ENCODE measurements around the gene SLC35F2. TPM values are rescaled to one million over a fixed set of nuclear protein-coding genes. Genes with fewer than 3 reads are reported as not detected.

Gene SLC35F2
- total and polyA plus RNA-seq, 2 of the 13 experiments (the other 11 are each of a cell fraction or from before 2014, with no cell fraction given) = 5.8 to 20.3 TPM

DNA sequence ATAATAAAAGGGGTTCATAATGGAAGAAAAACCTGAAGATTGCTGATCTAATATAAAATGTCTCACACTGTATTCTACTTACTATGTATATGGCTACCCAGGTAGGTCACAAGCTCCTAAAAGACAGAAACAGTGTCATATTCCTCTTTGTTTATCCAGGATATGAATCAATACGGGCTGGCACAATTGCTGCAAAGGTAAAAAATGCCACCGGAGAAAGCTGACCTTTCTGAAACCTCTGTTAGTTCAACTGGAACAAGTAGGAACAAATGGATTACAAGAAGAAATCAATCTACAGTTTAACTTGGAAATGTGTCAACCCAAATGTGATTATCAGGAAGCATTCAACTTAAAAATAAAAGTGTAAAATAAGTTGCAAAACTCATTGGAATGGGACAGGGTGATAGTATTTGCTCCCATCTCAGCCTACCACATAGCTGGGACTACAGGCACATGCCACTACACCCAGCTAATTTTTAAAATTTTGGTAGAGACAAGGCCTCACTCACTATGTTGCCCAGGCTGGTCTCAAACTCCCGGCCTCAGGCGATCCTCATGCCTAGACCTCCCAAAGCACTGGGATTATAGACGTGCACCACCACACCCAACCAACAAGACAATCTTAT lies 27.6 kb downstream of the SLC35F2 start (continued):
- TF ChIP-seq, protein P1, sequence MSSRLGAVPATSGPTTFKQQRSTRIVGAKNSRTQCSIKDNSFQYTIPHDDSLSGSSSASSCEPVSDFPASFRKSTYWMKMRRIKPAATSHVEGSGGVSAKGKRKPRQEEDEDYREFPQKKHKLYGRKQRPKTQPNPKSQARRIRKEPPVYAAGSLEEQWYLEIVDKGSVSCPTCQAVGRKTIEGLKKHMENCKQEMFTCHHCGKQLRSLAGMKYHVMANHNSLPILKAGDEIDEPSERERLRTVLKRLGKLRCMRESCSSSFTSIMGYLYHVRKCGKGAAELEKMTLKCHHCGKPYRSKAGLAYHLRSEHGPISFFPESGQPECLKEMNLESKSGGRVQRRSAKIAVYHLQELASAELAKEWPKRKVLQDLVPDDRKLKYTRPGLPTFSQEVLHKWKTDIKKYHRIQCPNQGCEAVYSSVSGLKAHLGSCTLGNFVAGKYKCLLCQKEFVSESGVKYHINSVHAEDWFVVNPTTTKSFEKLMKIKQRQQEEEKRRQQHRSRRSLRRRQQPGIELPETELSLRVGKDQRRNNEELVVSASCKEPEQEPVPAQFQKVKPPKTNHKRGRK (CRISPR knock-in tag; IDR thresholded peaks at IDR 0.05) = no peak

DNA sequence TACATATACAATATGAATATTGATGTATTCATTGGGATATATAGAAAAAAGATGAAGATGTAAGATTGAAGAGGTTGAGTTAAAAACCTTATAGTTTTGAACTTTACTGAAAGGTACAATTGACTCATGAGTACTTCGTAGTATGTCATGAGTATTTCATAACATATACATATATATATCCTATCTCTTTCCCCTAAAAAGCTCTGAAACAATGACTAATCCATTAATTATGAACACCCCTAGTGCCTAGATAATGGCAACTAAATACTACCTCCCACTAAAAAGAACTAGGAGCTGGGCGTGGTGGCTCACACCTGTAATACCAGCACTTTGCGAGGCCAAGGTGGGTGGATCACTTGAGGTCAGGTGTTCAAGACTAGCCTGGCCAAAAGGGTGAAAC lies 31.5 kb downstream of the SLC35F2 start:
- Histone ChIP-seq H2AFZ (ENCODE audit: low read length) (no peak overlapping the region), H3K9ac (ENCODE audit: insufficient read depth, low read depth, low read length) (no peak overlapping the region), H3K36me3 (replicated peaks in 1 of 2; ENCODE audit: control insufficient read depth in 1 of 2, insufficient read depth in 2 of 2, low read length in 2 of 2) (no peaks in the 10 kb centered on the region), H3K79me2 (ENCODE audit: insufficient read depth, low read length) (no peaks in the 10 kb centered on the region), H3K4me1 (ENCODE audit: insufficient read depth, low read length) (no peaks in the 10 kb centered on the region), H3K27me3 (ENCODE audit: control insufficient read depth in 1 of 2, insufficient read depth in 2 of 2, low read length in 2 of 2) (no peaks in the 10 kb centered on the region), H3K4me2 (ENCODE audit: low read depth, low read length) (no peak overlapping the region), H4K20me1 (ENCODE audit: insufficient read depth, low read length) (no peaks in the 10 kb centered on the region), H3K4me3 (replicated peaks in 1 of 3; ENCODE audit: insufficient read depth in 1 of 3, low read depth in 2 of 3, low read length in 3 of 3) (no peak overlapping the region), H3K27ac (ENCODE audit: extremely low read length, insufficient read depth, low read length) (no peak overlapping the region), H3K9me3 (ENCODE audit: low read length) (no peaks in the 10 kb centered on the region)
- no peak for ATAC-seq
- no peak for FAIRE-seq
- ChIA-PET CTCF (ENCODE audit: low intra/inter-chr PET ratio, low total read pairs) (no interaction called here), POLR2A (no interaction called here)
- TF ChIP-seq ZNF3 (CRISPR knock-in tag; IDR thresholded peaks at IDR 0.05) (no peak), MTF2 (CRISPR knock-in tag; IDR thresholded peaks at IDR 0.05; ENCODE audit: borderline replicate concordance) (no peak), ZNF484 (CRISPR knock-in tag; IDR thresholded peaks at IDR 0.05; ENCODE audit: borderline replicate concordance, low read depth) (no peak), ZNF775 (CRISPR knock-in tag; IDR thresholded peaks at IDR 0.05; ENCODE audit: borderline replicate concordance) (no peak), KAT7 (CRISPR knock-in tag; IDR thresholded peaks at IDR 0.05; ENCODE audit: borderline replicate concordance) (no peak), SALL1 (CRISPR knock-in tag; IDR thresholded peaks at IDR 0.05) (no peak), MBNL3 (CRISPR knock-in tag; conservative IDR thresholded peaks at IDR 0.05) (no peak), ZNF678 (CRISPR knock-in tag; IDR thresholded peaks at IDR 0.05) (no peak), POLR2AphosphoS2 (IDR thresholded peaks at IDR 0.05; ENCODE audit: low read depth, low read length) (no peak), ZNF317 (CRISPR knock-in tag; IDR thresholded peaks at IDR 0.05) (no peak), ZNF629 (CRISPR knock-in tag; conservative IDR thresholded peaks at IDR 0.05) (no peak), ZNF816 (CRISPR knock-in tag; IDR thresholded peaks at IDR 0.05; ENCODE audit: borderline replicate concordance) (no peak), IKZF1 (IDR thresholded peaks at IDR 0.05) (no peak), IRX3 (CRISPR knock-in tag; IDR thresholded peaks at IDR 0.05; ENCODE audit: borderline replicate concordance, low read depth) (no peak), REXO4 (CRISPR knock-in tag; IDR thresholded peaks at IDR 0.05; ENCODE audit: borderline replicate concordance) (no peak)
- in situ Hi-C loops (cut with HindIII; ENCODE audit: extremely low pct_ligation_motif_present, low pct_unique_long_range_greater_than_20kb) (no loop called here), intact Hi-C loops (cut with micrococcal nuclease; ENCODE audit: unreplicated experiment) (no loop called here)
- no TSS peak for BruUV-seq (replicated peaks)
- WGBS (ENCODE audit: low lambda C conversion rate) = 94% methylated on average over 3 of the region's 3 CpGs
- DNase-seq (ENCODE audit: low spot score) = no peak

All from HepG2 (cell line).